Stimulated activated CD4-positive, alpha-beta T cell treated with anti-CD3 and anti-CD28 coated beads, Interleukin-4, amount 100 ng/mL, for 4 hours (primary cell): Measurements from ENCODE around the gene KRTAP10-7.
"Not testable (repeated sequence)": the region's sequence is repeated elsewhere in the genome, so short reads cannot be mapped to it uniquely, and the experiment has no call there.

Source experiments
- DNase-seq, 2 experiments: peaks; one replicate each; pipeline ENCODE4 v3.0.0-alpha.2; 2020

The KRTAP10-7 gene

GRCh38 chr21:44590897-44591800 is 9.2 kb upstream of the KRTAP10-7 start:
- not testable (repeated sequence) for DNase-seq

GRCh38 chr21:44591801-44592130 is 8.6 kb upstream of the KRTAP10-7 start:
- DNase-seq: not testable (repeated sequence)

DNA sequence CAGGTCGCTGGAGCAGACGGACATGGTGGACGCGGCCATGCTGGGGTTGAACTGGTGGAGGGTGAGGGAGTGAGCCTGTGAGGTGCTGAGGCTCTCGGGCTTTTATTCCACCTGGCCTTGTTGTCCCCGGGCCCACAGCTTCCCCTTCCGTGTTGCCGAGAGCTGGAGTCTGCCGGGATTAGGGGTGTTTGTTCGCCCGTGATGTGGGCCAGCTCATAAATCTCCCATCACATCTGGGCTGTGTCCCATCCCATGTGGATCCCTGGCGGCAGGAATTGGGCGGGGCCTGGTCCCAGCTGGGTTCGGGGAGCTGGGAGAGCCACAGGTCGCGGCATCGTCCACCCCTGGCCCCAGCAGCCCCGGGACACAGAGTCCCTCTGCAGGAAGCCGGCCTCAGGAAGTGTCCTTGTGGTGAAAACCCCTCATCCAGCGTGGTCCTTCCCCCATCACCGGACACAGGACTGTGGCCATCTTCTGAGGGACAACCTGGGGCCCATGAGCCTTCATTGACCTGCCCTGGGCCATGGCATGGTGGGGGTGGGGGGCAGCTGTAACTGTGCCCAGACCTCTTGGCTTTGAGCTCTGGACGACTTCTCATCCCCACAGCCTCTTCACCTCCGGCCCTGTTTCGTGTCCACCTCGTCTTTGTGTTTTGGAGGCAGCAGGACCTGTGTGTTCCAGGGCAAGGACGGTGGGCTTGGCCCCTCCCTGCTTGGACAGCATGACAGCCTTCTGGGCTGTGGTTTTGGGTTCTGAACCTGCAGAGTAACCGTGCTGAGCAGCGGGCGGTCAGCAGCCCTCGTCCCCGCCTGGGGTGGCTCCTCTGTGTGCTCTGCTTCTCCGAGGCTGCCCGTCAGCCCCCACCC is 7.7 kb upstream of the KRTAP10-7 start, which contains the start of gene KRTAP10-6:
KRTAP10-6 (minus strand) TSS at position 60 of the 866 bp plus-strand sequence; CDS start at position 39, 21 bp downstream.
- DNase-seq: no peak

GRCh38 chr21:44593598-44594405 is 6.6 kb upstream of the KRTAP10-7 start:
- no peak for DNase-seq

DNA sequence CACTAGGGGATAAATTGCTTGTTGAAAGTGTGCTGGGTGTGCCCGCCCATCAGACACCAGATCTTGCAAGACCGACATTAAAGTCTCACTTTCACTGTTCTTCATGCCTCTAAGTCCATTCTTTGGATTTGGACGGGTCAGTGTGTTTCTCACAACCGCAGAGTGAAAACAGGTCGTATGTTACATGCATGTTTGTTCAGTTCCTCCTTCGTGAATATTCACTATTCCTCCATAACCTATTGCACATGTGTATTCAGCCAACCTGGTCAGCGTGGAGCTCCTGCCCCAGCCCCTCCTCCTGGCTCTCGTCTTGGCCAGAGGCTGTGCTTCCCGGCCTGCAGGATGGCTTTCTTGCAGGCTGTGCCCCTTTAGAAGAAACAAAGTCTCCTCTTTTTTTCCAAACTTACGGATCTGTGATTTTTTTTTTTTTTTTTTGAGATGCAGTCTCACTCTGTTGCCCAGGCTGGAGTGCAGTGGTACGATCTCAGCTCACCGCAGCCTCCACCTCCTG is 5.9 kb upstream of the KRTAP10-7 start:
- DNase-seq: no peak

- no peak for DNase-seq
These were observed 4.9 kb upstream of the KRTAP10-7 start for GRCh38 chr21:44595524-44595923.

GRCh38 chr21:44596068-44596725 is 4.2 kb upstream of the KRTAP10-7 start:
- DNase-seq: no peak

DNA sequence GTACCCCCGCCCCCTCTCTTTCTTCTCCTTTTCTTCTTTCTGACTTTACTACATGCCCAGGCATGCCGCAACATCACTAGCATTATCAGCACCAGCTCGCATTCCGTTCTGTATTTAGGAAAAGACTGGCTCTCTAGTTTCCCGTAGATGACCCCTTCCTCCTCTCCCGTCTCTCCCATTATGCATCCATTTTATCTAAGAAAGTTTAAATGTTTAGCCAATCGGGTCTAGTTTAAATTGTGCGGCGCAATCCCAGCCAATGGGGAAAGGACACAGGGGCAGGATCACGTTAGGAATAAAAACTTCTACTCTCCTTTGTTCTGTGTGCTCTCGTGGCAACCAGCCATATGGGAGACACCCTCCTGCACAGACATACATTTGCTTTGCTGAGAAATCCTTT is 2.3 kb upstream of the KRTAP10-7 start:
- DNase-seq: no peak

DNA sequence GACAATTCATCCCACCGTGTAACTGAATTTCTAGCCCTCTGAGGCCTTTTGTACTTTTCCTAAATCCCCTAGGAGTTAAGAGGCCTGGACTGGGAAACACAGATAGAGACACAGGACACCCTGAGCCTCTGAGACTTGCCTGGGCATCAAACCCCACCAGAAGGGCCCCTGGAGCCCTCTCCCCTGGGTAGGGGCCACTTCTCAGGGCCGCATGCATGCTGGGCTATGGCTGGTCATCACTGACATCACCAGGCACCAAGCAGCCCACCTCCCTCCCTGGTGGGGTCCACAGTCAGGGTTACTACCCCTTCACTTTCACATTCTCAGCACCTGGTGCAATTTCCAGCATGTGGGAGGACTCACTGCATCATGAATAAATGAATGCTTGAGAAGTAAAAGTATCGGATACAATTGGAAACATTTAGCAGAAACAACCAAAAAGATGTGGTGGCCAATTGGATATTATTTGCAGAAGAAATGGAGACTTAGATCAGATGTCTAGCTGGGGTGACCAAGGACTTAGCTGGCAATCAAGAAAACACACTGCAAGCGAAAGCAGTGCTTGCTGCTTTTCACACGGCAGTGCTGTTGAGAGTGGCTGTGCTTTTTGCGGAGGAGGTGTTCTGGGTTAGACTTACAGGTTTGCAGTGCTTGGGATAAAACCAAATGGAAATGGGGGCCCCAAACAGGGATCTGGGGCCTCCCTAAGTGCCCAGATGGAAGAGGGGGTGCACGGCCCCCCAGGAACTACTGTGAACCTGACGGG is 950 bp upstream of the KRTAP10-7 start:
- DNase-seq: no peak

- DNase-seq: not testable (repeated sequence)
These were observed 694 bp downstream of the KRTAP10-7 start for GRCh38 chr21:44601091-44601490.

DNA sequence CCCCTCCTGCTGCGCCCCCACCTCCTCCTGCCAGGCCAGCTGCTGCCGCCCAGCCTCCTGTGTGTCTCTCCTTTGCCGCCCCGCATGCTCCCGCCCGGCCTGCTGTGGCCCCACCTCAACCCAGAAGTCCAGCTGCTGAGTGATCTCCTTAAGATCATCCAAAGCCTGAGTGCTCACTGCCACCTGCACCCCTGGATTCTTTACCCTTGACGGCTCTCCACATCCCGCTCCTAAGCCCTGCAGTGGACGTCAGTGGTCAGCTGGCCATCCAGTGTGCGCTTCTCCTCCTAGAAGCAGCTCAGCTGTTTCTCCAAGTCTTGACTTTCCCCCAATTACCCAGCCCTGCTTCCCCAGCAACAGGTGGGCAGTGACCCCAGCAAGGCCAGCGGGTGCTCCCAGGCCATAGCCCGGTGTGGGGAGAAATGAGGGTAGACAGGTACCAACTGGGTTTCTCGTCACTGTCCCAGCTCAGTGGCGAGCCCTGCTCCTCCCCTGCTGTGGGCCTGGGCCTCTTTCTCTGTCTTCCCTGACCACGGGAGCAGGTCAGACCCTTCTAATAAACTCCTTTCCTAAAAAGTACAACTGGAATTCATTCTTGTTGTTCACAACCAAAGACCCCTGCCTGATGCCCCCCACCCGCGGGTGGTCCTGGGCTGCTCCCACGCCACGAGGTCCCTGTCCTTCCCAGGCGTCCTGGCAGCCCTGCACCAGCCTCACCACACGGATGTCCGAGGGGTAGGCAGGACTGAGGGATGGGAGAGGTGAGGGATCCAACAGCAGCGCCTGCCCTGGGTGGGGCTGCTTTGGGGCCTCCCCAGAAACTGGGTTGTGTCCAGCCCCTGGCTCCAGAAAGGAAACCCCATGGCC is 1.4 kb downstream of the KRTAP10-7 start:
- DNase-seq: no peak

DNA sequence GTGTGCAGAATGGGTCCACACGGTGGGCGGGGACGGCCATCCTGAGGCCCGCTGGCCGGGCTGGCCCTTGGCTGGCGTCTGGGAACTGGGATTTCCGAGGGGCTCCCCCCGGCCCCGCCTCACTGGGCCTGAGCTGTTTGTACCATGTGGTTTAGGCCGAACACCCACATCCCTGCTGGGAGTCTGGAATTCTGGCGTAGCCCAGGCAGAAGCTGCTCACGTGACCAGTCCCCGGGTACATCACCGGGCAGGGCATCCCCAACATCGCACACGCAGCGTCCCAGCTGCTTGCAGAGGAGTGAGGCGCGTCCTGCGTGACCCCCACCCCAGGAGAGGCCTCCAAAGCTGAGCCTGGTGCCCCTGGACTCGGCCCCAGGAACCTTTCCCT is 2.1 kb downstream of the KRTAP10-7 start:
- no peak for DNase-seq

- no peak for DNase-seq
These were observed 2.9 kb downstream of the KRTAP10-7 start for GRCh38 chr21:44603109-44603875.

DNA sequence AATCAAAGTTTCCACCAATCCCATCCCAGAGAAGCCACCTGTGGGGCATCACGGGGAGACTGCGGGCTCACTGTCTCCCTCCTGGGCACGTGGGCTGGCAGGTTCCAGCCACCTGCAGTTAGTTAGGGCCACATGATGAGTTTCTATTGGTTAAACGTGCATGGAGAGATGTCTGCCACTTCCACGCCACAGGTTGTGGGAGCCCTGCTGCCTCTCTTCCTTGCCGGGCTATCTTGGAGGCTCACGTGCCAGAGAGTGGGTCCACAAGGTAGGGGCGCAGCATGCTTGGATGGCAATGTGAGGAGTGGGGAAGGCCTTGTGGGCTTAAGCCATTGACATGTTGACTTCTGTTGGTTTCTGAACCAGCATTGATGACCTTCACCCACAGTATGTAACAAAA is 3.5 kb downstream of the KRTAP10-7 start:
- DNase-seq: no peak

- DNase-seq: no peak
These were observed 6.1 kb downstream of the KRTAP10-7 start for GRCh38 chr21:44606495-44606894.

GRCh38 chr21:44609193-44609592 is 8.8 kb downstream of the KRTAP10-7 start:
- DNase-seq: no peak

DNA sequence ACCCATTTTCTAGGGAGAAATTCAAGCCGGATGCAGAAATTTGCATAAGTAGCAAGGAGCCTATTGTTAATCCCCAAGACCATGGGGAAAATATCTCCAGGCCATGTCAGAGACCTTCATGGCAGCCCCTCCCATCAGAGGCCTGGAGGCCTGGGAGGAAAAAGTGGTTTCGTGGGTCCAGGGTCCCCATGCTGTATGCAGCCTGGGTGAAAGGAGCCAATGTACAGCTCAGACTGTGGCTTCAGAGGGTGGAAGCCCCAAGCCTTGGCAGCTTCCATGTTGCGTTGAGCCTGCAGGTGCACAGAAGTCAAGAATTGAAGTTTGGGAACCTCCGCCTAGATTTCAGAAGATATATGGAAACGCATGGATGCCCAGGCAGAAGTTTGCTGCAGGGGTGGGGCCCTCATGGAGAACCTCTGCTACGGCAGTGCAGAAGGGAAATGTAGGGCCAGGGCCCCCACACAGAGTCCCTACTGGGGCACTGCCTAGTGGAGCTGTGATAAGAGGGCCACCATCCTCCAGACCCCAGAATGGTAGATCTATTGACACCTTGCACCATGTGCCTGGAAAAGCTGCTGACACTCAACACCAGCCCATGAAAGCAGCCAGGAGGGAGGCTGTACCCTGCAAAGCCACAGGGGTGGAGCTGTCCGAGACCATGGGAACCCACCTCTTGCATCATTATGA is 9.9 kb downstream of the KRTAP10-7 start:
- DNase-seq: not testable (repeated sequence)

DNA sequence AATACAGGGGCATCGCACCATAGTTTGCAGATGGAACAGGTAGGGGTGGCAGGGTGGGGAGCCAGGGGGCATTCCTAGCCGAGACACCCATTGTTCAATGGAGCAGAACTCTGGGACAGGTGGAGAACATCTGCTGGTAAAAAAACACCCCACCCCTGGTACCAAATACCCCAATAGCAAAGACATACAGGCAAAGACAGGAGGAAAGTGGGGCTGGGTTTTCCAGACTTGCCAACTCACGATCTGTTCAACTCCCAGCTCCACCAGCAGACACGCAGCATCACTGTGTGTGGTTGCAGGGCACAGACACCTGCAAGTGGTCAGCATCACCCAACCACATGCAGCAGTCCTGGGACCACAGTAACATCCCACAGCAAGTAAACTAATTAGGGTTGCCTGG is 11.2 kb downstream of the KRTAP10-7 start:
- DNase-seq: no peak

- DNase-seq: no peak
These were observed 11.7 kb downstream of the KRTAP10-7 start, which contains the start of gene KRTAP10-8 for GRCh38 chr21:44612029-44612486. Gene KRTAP10-8 (plus strand): TSS chr21:44612079. CDS start chr21:44612101, 22 bp downstream.
